Measurements from ENCODE around the gene ACTG2.
"Not testable (repeated sequence)": the region's sequence is repeated elsewhere in the genome, so short reads cannot be mapped to it uniquely, and the experiment has no call there.

ACTG2 gene

GRCh38 chr2:73893764-73894474 lies 1.1 kb downstream of the ACTG2 start:
- DNase-seq: no peak

- no peak for DNase-seq
These were observed 1.7 kb downstream of the ACTG2 start for GRCh38 chr2:73894475-73894850.

GRCh38 chr2:73894877-73895276 lies 2.1 kb downstream of the ACTG2 start:
- no peak for DNase-seq

GRCh38 chr2:73895473-73895872 lies 2.7 kb downstream of the ACTG2 start:
- DNase-seq: no peak

GRCh38 chr2:73896362-73897239 lies 3.8 kb downstream of the ACTG2 start:
- no peak for DNase-seq

- no peak for DNase-seq
These were observed 4.4 kb downstream of the ACTG2 start for GRCh38 chr2:73897240-73897583.

- DNase-seq: no peak
These were observed 5.1 kb downstream of the ACTG2 start for GRCh38 chr2:73897934-73898333.

- no peak for DNase-seq
These were observed 7.1 kb downstream of the ACTG2 start for GRCh38 chr2:73899801-73900336.

GRCh38 chr2:73901143-73901542 lies 8.3 kb downstream of the ACTG2 start:
- no peak for DNase-seq

- no peak for DNase-seq
These were observed 9.5 kb downstream of the ACTG2 start for GRCh38 chr2:73902284-73902683.

- DNase-seq: no peak
These were observed 10.5 kb downstream of the ACTG2 start for GRCh38 chr2:73903313-73903712.

GRCh38 chr2:73903949-73904613 lies 11.3 kb downstream of the ACTG2 start:
- DNase-seq: not testable (repeated sequence)

- no peak for DNase-seq
These were observed 12.1 kb downstream of the ACTG2 start for GRCh38 chr2:73904952-73905351.

- no peak for DNase-seq
These were observed 14.2 kb downstream of the ACTG2 start for GRCh38 chr2:73906847-73907505.

GRCh38 chr2:73907840-73908452 lies 15.1 kb downstream of the ACTG2 start:
- peak in 3 of 4 experiments; percentile 16 to 26 (median 16) for DNase-seq

GRCh38 chr2:73908689-73909652 lies 16.2 kb downstream of the ACTG2 start:
- no peak for DNase-seq

GRCh38 chr2:73910873-73911547 lies 18.2 kb downstream of the ACTG2 start:
- DNase-seq: no peak

- no peak for DNase-seq
These were observed 18.9 kb downstream of the ACTG2 start for GRCh38 chr2:73911548-73912208.

- no peak for DNase-seq
These were observed 20.7 kb downstream of the ACTG2 start for GRCh38 chr2:73913414-73914054.

GRCh38 chr2:73914667-73915066 lies 21.9 kb downstream of the ACTG2 start:
- no peak for DNase-seq

Data from activated CD4-positive, CD25-positive, alpha-beta regulatory T cell (primary cell).